ENCODE measurements around the gene MCM10.

Gene MCM10

GRCh38 chr10:13167568-13167967 lies 6.2 kb downstream of the MCM10 start:
- no peak for DNase-seq

GRCh38 chr10:13168781-13169180 lies 7.4 kb downstream of the MCM10 start:
- no peak for DNase-seq

- DNase-seq: no peak
Measured at GRCh38 chr10:13173616-13174015, 12.3 kb downstream of the MCM10 start.

GRCh38 chr10:13180788-13181187 lies 19.4 kb downstream of the MCM10 start:
- DNase-seq: no peak

GRCh38 chr10:13182424-13182823 lies 21.1 kb downstream of the MCM10 start:
- DNase-seq: no peak

- no peak for DNase-seq
Measured at GRCh38 chr10:13183625-13184024, 22.3 kb downstream of the MCM10 start.

- no peak for DNase-seq
Measured at GRCh38 chr10:13184276-13184675, 22.9 kb downstream of the MCM10 start.

- no peak for DNase-seq
Measured at GRCh38 chr10:13184730-13185514, 23.6 kb downstream of the MCM10 start.

- no peak for DNase-seq
Measured at GRCh38 chr10:13187135-13187534, 25.8 kb downstream of the MCM10 start.

- DNase-seq: no peak
Measured at GRCh38 chr10:13188593-13188992, 27.2 kb downstream of the MCM10 start.

GRCh38 chr10:13189961-13190360 lies 28.6 kb downstream of the MCM10 start:
- DNase-seq: no peak

- DNase-seq: no peak
Measured at GRCh38 chr10:13190816-13191215, 29.5 kb downstream of the MCM10 start.

GRCh38 chr10:13191362-13191761 lies 30.0 kb downstream of the MCM10 start:
- DNase-seq: no peak

GRCh38 chr10:13193637-13194036 lies 32.3 kb downstream of the MCM10 start:
- DNase-seq: no peak

GRCh38 chr10:13195016-13195415 lies 33.7 kb downstream of the MCM10 start:
- DNase-seq: no peak

GRCh38 chr10:13201132-13201531 lies 39.8 kb downstream of the MCM10 start:
- DNase-seq: no peak

- no peak for DNase-seq
Measured at GRCh38 chr10:13206091-13206490, 44.7 kb downstream of the MCM10 start.

- DNase-seq: no peak
Measured at GRCh38 chr10:13206546-13207443, 45.4 kb downstream of the MCM10 start.

GRCh38 chr10:13213163-13213562 lies 51.8 kb downstream of the MCM10 start:
- DNase-seq: no peak

- DNase-seq: no peak
Measured at GRCh38 chr10:13218878-13219277, 57.5 kb downstream of the MCM10 start.

- no peak for DNase-seq
Measured at GRCh38 chr10:13219685-13220670, 58.6 kb downstream of the MCM10 start.

- no peak for DNase-seq
Measured at GRCh38 chr10:13221572-13221971, 60.2 kb downstream of the MCM10 start.

GRCh38 chr10:13222151-13222550 lies 60.8 kb downstream of the MCM10 start:
- no peak for DNase-seq

Data from NCI-H2227 treated with DMSO at 0.1 percent for 48 hours (cell line).